ENCODE data around the gene SLC25A20. TPM values are rescaled to one million over a fixed set of nuclear protein-coding genes. Genes with fewer than 3 reads are reported as not detected.
"Not testable (repeated sequence)": the region's sequence is repeated elsewhere in the genome, so short reads cannot be mapped to it uniquely, and the experiment has no call there.

Gene SLC25A20
- total RNA-seq, 1 donor from 2014 or later = 23.7 TPM

DNA sequence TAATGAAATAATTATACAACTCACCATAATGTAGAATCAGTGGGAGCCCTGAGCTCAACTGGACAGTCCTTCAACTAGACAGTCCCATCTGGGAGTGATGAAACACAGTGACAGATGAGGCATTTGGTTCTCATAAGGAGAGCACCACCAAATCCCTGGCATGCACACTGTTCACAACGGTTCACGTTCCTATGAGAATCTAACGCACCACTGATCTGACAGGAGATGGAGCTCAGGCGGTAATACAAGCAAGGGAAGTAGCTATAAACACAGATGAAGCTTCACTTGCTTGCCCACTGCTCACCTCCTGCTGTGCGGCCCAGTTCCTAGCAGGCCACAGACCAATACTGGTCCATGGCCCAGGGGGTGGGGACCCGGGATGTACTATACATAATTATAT is 68.0 kb downstream of the SLC25A20 start:
- no peaks in the 10 kb centered on the region for H3K36me3 Mint-ChIP-seq (ENCODE audit: low read depth)
- peak overlapping the region; percentile 51 for H3K27ac Mint-ChIP-seq (ENCODE audit: unreplicated experiment)
- no peak for DNase-seq (ENCODE audit: low spot score)
- no peak overlapping the region for H3K4me3 Mint-ChIP-seq (ENCODE audit: unreplicated experiment)
- H3K27me3 Mint-ChIP-seq (ENCODE audit: low read depth) = no peaks in the 10 kb centered on the region
- H3K9me3 Mint-ChIP-seq (ENCODE audit: low read depth) = no peaks in the 10 kb centered on the region
- H3K4me1 Mint-ChIP-seq (ENCODE audit: low read depth) = peaks cover 55% of the 10 kb centered on the region
- TF ChIP-seq, protein P1, sequence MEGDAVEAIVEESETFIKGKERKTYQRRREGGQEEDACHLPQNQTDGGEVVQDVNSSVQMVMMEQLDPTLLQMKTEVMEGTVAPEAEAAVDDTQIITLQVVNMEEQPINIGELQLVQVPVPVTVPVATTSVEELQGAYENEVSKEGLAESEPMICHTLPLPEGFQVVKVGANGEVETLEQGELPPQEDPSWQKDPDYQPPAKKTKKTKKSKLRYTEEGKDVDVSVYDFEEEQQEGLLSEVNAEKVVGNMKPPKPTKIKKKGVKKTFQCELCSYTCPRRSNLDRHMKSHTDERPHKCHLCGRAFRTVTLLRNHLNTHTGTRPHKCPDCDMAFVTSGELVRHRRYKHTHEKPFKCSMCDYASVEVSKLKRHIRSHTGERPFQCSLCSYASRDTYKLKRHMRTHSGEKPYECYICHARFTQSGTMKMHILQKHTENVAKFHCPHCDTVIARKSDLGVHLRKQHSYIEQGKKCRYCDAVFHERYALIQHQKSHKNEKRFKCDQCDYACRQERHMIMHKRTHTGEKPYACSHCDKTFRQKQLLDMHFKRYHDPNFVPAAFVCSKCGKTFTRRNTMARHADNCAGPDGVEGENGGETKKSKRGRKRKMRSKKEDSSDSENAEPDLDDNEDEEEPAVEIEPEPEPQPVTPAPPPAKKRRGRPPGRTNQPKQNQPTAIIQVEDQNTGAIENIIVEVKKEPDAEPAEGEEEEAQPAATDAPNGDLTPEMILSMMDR (IDR thresholded peaks at IDR 0.05) = no peak

DNA sequence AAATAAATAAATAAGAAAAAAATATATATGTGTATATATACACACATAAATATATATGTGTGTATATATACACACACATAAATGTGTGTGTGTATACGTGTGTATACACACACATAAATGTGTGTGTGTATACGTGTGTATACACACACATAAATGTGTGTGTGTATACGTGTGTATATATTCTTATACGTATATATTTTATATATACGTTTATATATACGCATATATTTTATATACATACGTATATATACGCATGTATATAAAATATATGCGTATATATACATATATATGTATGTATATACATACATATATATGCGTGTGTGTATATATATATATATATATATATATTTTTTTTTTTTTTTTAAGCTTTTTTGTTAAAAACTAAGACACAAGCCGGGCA is 69.2 kb downstream of the SLC25A20 start:
- H3K9me3 Mint-ChIP-seq (ENCODE audit: low read depth); H3K27ac Mint-ChIP-seq (ENCODE audit: unreplicated experiment); H3K4me3 Mint-ChIP-seq (ENCODE audit: unreplicated experiment); H3K36me3 Mint-ChIP-seq (ENCODE audit: low read depth); H3K27me3 Mint-ChIP-seq (ENCODE audit: low read depth); DNase-seq (ENCODE audit: low spot score): not testable (repeated sequence)
- H3K4me1 Mint-ChIP-seq (ENCODE audit: low read depth) = peaks cover 50% of the 10 kb centered on the region

DNA sequence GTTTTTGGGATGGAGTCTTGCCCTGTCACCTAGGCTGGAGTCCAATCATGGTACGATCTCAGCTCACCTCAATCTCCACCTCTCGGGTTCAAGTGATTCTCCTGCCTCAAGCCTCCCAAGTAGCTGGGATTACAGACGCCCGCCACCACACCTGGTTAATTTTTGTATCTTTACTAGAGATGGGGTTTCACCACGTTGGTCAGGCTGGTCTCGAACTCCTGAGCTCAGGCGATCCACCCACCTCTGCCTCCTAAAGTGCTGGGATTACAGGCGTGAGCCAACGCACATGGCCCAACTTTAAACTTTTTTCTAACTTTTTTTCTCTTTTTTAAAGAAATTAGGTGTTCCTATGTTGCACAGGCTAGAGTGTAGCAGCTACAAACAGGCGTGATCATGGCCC is 70.8 kb downstream of the SLC25A20 start:
- not testable (repeated sequence) for H3K27me3 Mint-ChIP-seq (ENCODE audit: low read depth); DNase-seq (ENCODE audit: low spot score); H3K9me3 Mint-ChIP-seq (ENCODE audit: low read depth); H3K27ac Mint-ChIP-seq (ENCODE audit: unreplicated experiment); H3K36me3 Mint-ChIP-seq (ENCODE audit: low read depth); H3K4me3 Mint-ChIP-seq (ENCODE audit: unreplicated experiment)
- H3K4me1 Mint-ChIP-seq (ENCODE audit: low read depth) = peaks cover 48% of the 10 kb centered on the region

DNA sequence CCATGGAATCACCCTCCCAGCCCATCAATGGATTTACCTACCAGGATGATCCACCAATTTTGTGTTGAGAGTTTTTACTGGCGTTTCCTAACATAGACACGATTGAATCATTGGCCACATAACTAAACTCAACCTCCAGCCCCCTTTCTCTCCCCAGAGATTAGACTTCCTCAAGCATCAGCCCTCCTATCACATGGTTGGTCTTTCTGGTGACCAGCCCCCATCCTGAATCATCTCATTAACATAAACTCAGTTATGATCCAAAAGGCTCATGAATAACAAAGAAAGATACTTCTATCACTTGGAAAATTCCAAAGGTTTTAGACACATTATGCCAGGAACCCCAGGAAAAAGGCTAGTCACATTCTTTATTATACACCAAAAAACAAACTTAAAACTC is 72.2 kb downstream of the SLC25A20 start:
- DNase-seq (ENCODE audit: low spot score) = no peak
- Mint-ChIP-seq H3K4me3 (ENCODE audit: unreplicated experiment) (no peak overlapping the region), H3K4me1 (ENCODE audit: low read depth) (peaks cover 35% of the 10 kb centered on the region), H3K9me3 (ENCODE audit: low read depth) (no peaks in the 10 kb centered on the region), H3K36me3 (ENCODE audit: low read depth) (no peaks in the 10 kb centered on the region), H3K27me3 (ENCODE audit: low read depth) (no peaks in the 10 kb centered on the region), H3K27ac (ENCODE audit: unreplicated experiment) (peak overlapping the region; percentile 75)
- TF ChIP-seq, protein P1 (IDR thresholded peaks at IDR 0.05) = no peak

DNA sequence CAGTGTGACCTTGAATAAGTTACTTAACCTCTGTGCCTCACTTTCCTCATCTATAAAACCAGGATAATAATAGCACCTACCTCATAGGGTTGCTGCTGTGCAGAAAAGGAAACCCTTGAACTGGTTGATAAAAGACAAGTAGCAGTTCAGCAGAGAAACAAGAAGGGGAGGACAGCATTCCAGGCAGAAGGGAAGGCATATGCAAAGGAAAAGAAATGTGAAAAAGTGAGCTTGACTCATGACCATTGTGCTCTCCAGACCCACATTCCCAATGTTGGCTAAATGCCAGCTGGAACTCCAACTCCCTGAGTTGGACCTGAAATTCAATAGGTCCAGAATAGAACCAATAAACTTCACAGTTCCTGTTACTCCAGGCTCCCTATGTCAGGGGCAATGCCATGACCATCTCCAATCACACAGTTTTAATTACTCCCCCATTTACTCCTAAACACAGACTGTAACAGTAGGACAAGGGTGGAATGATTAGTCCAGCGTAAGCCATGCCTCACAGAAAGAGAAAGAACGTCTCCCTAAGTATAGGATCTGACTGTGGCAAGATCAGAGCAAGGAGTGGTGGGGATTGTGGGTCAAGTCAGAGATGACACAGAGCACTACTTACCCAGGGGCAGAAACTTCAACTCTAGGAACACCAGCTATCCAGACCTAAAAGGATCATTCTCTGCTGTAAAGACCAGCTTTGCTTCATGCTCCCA is 77.9 kb downstream of the SLC25A20 start:
- Mint-ChIP-seq H3K4me3 (ENCODE audit: unreplicated experiment) (no peak overlapping the region), H3K27ac (ENCODE audit: unreplicated experiment) (peak overlapping the region; percentile 65)

DNA sequence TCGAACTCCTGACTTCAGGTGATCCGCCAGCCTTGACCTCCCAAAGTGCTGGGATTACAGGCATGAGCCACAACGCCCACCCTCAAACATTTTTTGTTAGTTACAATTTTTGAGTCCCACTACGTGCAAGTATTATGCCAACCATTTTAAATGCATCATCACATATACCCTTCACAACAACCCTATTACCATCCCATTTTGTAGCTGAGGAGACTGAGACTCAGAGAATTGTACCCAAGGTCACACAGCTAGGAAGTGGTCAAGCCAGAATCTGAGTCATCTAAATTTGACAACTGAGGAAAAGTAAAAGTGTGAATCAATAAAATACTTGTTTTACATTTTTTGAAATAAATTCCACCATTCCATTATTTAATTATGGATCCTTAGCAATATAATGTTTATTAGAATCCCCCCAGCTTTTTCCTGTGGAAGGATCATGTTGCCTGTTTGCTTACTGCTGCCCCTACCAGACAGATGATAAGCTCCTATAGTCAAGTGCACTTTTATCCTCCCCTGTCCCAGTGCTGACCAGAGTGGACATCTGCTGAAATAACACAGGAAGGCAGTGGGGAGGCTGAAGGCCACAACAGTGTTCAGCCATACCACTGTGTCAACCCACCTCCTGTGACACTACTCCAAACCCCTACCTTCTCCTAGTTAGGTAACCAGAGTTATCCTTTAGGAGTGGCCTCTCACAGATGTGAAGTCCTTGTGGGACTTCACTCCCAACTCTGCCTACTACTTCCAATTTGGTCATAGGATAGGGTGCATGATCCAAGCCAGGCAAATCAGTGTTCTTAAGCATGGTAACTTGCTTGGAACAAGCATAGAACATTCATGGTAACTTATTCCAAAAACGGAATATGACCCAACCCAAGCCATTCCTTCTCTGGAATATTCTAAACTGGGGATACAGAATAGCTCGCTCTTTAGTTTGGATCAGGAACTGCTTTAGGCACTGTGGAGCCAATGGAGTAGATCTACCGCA is 79.2 kb downstream of the SLC25A20 start:
- peaks cover 24% of the 10 kb centered on the region for H3K4me1 Mint-ChIP-seq (ENCODE audit: low read depth)
- no peaks in the 10 kb centered on the region for H3K27me3 Mint-ChIP-seq (ENCODE audit: low read depth)
- H3K4me3 Mint-ChIP-seq (ENCODE audit: unreplicated experiment) = no peak overlapping the region
- TF ChIP-seq, protein P1 (IDR thresholded peaks at IDR 0.05) = no peak
- H3K27ac Mint-ChIP-seq (ENCODE audit: unreplicated experiment) = no peak overlapping the region
- no peaks in the 10 kb centered on the region for H3K36me3 Mint-ChIP-seq (ENCODE audit: low read depth)
- DNase-seq (ENCODE audit: low spot score) = no peak
- H3K9me3 Mint-ChIP-seq (ENCODE audit: low read depth) = no peaks in the 10 kb centered on the region

More for the DNA sequence above, 77.9 kb downstream of the SLC25A20 start:
- H3K27me3 Mint-ChIP-seq (ENCODE audit: low read depth) = no peaks in the 10 kb centered on the region
- H3K9me3 Mint-ChIP-seq (ENCODE audit: low read depth) = no peaks in the 10 kb centered on the region
- TF ChIP-seq, protein P1 (IDR thresholded peaks at IDR 0.05) = no peak
- peaks cover 24% of the 10 kb centered on the region for H3K4me1 Mint-ChIP-seq (ENCODE audit: low read depth)
- H3K36me3 Mint-ChIP-seq (ENCODE audit: low read depth) = no peaks in the 10 kb centered on the region
- no peak for DNase-seq (ENCODE audit: low spot score)

Data from chondrocyte (in vitro differentiated cells).